Spinal cord (tissue), 10 donors: ENCODE data around the gene IZUMO1. TPM values are rescaled to one million over a fixed set of nuclear protein-coding genes. Genes with fewer than 3 reads are reported as not detected.
"Not testable (repeated sequence)": the region's sequence is repeated elsewhere in the genome, so short reads cannot be mapped to it uniquely, and the experiment has no call there.

ENCODE experiments used
- DNase-seq, 6 donors: peaks; one replicate each; pipeline versions ENCODE4 v3.0.0 to v3.0.0-alpha.2; 2013 to 2015; ENCODE audit warnings: low spot score in 6 of 6, low read depth in 4 of 6
- H3K27ac ChIP-seq: one replicate; pipeline ENCODE4 v1.5.1; 2013; ENCODE audit warnings: low read depth, low read length, control low read depth
- H3K27me3 ChIP-seq: one replicate; pipeline ENCODE4 v1.6.1; 2013; ENCODE audit warnings: low read length; ENCODE audit not compliant: control insufficient read depth, insufficient read depth
- H3K36me3 ChIP-seq: one replicate; pipeline ENCODE4 v1.6.1; 2013; ENCODE audit warnings: low read length; ENCODE audit not compliant: control insufficient read depth, insufficient read depth
- H3K4me1 ChIP-seq: one replicate; pipeline ENCODE4 v1.6.1; 2013; ENCODE audit warnings: low read length; ENCODE audit not compliant: control insufficient read depth, insufficient read depth
- H3K4me3 ChIP-seq: one replicate; pipeline ENCODE4 v1.5.1; 2013; ENCODE audit warnings: low read depth, low read length, control low read depth
- H3K9me3 ChIP-seq: one replicate; pipeline ENCODE4 v1.6.1; 2013; ENCODE audit warnings: low read length; ENCODE audit not compliant: control insufficient read depth, insufficient read depth
- WGBS: methylation state at CpG from one replicate; pipeline ENCODE4 v1.1.5; 2013; ENCODE audit warnings: missing lambda C conversion rate; ENCODE audit not compliant: insufficient coverage; 5-methylcytosine and 5-hydroxymethylcytosine counted together
- polyA plus RNA-seq, 2 donors: library from polyadenylated mRNA; unstranded; fragments of 120-200 nt; gene quantifications; one replicate each; pipeline ENCODE4 v1.2.1, GENCODE V29; 2013; ENCODE audit not compliant: insufficient read length in 2 of 2
- small RNA-seq: library from RNA; depleted of rRNA; stranded (forward); fragments of <200 nt; gene quantifications from one replicate; pipeline ENCODE3, GENCODE V24; 2014; ENCODE audit warnings: low replicate concordance
- total RNA-seq, 2 donors: library from RNA; depleted of rRNA in 1 of 2; stranded (reverse); fragments of 120-200 nt in 1 of 2; fragments of >200 nt in 1 of 2; gene quantifications; one replicate each; pipeline versions ENCODE4 v1.2.3 to v1.2.4, GENCODE V29; 2013 to 2014
- donor health status: healthy.

IZUMO1 gene
- total and polyA plus RNA-seq, 4 donors, result 0.10 to 1.2 (median 0.41) TPM; not detected in 1

DNA sequence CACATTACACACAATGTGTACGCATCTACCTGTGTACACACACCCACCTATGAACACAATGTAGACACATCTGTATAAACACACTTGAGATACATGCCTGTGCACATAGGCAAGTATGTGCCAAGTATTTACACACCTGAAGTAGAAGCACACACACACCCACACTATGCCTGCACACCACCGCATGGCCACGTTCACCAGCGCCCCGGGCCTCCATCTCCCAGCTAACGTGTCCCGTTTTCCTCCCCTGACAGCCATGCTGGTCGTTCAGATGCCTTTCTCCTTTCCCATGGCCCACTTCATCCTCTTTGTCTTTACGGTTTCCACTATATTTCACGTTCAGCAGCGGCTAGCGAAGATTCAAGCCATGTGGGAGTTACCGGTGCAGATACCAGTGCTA, 44.0 kb downstream of the IZUMO1 start:
- Histone ChIP-seq H3K36me3 (peaks cover 21% of the 10 kb centered on the region), H3K4me3 (no peak overlapping the region), H3K4me1 (no peaks in the 10 kb centered on the region), H3K27me3 (peaks cover 3% of the 10 kb centered on the region), H3K9me3 (no peaks in the 10 kb centered on the region), H3K27ac (no peak overlapping the region)
- 94% methylated on average over 12 of the region's 13 CpGs for WGBS
- no peak for DNase-seq

- WGBS, result 92% methylated on average over 2 of the region's 4 CpGs
- Histone ChIP-seq H3K9me3 (no peaks in the 10 kb centered on the region), H3K27ac (no peak overlapping the region), H3K36me3 (peaks cover 11% of the 10 kb centered on the region), H3K4me1 (peaks cover 12% of the 10 kb centered on the region), H3K4me3 (no peak overlapping the region), H3K27me3 (peaks cover 24% of the 10 kb centered on the region)
- no peak for DNase-seq
Measured at GRCh38 chr19:48698046-48698445, 48.7 kb downstream of the IZUMO1 start.

DNA sequence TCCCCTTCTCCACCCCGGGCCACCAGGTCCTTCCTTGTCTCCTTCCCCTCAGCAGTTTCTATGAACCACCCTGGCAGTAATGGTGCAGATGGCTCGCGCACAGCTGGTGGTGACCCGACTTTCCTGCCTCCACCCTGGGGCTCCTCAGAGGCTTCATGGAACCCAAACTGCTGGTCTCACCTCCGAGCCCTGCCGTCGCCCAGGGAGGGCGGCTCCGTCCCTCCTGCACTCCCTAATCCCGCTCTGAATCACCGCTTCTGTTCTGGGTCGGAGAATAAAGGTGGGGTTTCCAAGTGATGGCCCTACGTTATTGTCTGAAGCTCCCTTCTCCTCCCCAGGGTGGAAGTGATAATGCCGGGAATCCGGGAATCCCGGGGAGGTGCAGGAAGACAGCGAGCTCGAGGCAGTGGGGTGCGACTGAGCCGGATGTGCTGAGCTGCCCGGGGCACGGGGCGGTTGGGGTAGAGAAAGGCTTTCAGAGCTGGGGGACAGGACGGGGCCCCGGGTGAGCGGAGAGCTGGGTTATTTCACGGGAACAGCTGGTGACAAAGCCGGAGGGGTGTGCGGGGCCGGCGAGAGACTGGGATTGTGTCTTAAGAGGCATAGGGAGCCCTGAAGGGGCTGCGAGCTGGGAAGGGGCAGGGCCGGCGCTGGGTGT, 50.2 kb downstream of the IZUMO1 start:
- peaks cover 12% of the 10 kb centered on the region for H3K4me1 ChIP-seq
- peak in 1 of 6 donors; percentile 10 for DNase-seq
- no peak overlapping the region for H3K4me3 ChIP-seq
- no peaks in the 10 kb centered on the region for H3K9me3 ChIP-seq
- peaks cover 4% of the 10 kb centered on the region for H3K36me3 ChIP-seq
- no peak overlapping the region for H3K27ac ChIP-seq
- 4% methylated on average over 26 of the region's 34 CpGs for WGBS
- H3K27me3 ChIP-seq, result peaks cover 24% of the 10 kb centered on the region

DNA sequence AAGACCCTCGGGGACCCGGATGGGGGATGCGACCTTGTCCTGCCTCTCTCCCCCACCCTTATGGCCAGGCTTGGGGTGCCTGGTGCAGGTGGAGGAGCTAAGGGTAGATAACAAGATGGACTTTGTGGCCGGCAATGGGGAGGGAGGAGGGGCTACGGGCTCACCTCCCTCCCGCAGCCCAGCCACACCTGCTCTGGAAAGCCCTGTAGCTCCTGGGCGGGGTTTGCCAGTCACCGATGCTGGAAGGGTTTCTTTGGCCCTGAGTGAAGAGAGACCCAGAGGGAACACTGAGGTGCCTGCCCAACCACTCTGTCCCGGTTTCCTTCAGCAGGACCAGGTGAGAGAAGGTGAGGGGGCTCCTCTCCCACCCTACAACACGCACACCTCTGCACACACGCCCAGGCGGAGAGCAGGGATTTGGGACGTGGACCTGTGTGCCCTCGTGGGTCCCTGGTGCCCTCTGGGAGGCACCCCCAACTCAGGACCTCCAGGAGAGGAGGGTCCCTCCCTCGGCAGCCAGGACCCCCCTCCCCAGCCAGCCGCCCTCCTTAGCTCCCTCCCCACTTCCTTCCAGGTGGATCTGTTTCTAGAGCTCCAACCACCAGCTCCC, 50.9 kb downstream of the IZUMO1 start, which contains the start of gene FUT2:
FUT2 (plus strand) TSS at position 229 of the 610 bp plus-strand sequence. CDS start 6,986 bp downstream, outside the sequence.
- Histone ChIP-seq H3K4me3 (no peak within 1 kb of the TSS), H3K9me3 (no peaks in the 10 kb centered on the region), H3K27ac (no peak within 1 kb of the TSS), H3K4me1 (peaks cover 12% of the 10 kb centered on the region), H3K36me3 (no peaks in the 10 kb centered on the region), H3K27me3 (peaks cover 24% of the 10 kb centered on the region)
- 28% methylated on average over 11 of the region's 16 CpGs for WGBS
- no peak for DNase-seq

DNA sequence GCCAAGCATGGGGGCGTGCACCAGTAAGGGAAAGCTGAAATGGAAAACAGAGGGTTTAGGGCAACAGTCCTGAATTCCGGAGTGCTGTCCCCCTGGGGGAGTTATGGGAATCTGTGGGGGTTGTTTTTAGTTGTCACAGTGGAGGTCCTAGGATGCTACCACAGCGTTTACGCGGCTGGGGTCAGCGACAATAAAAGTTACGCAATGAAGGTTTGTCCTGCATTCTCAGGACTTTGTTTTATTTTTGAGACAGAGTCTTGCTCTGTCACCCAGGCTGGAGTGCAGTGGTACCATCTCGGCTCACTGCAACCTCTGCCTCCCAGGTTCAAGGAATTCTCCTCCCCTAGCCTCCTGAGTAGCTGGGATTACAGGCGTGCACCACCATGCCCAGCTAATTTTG, 53.1 kb downstream of the IZUMO1 start:
- 84% methylated on average over 7 of the region's 9 CpGs for WGBS
- H3K9me3 ChIP-seq, H3K4me3 ChIP-seq, DNase-seq, H3K36me3 ChIP-seq, H3K27ac ChIP-seq: not testable (repeated sequence)
- Histone ChIP-seq H3K27me3 (peaks cover 24% of the 10 kb centered on the region), H3K4me1 (peaks cover 12% of the 10 kb centered on the region)

Small RNAs within 50 kb of the gene (small RNA-seq; reads per million reads assigned to genes)
- not detected for gene RNU6-317P

Other genes starting within 250 kb of the IZUMO1 start
- 10 to 100 TPM in 1 of 2 donors, 1 to 10 TPM in 1; 8.8 to 10.8 TPM for gene LMTK3, start 235.1 kb downstream of the IZUMO1 start, total RNA-seq
- 10 to 100 TPM; 65.8 to 76.5 TPM for gene LMTK3, start 235.1 kb downstream of the IZUMO1 start, polyA plus RNA-seq
- under 1 TPM in 1 of 2 donors, not detected in 1; 0.39 TPM for gene SULT2B1, start 194.7 kb downstream of the IZUMO1 start, total RNA-seq
- gene SULT2B1, start 194.7 kb downstream of the IZUMO1 start, polyA plus RNA-seq, result under 1 TPM; 0.48 to 0.90 TPM
- not detected for gene SPACA4, start 140.2 kb downstream of the IZUMO1 start, total RNA-seq
- gene SPACA4, start 140.2 kb downstream of the IZUMO1 start, polyA plus RNA-seq, result under 1 TPM in 1 of 2 donors, not detected in 1; 0.54 TPM
- under 1 TPM in 1 of 2 donors, not detected in 1; 0.61 TPM for gene FAM83E, start 131.8 kb downstream of the IZUMO1 start, total RNA-seq
- gene FAM83E, start 131.8 kb downstream of the IZUMO1 start, polyA plus RNA-seq, result under 1 TPM; 0.13 to 0.45 TPM
- 1,000 to 10,000 TPM in 1 of 2 donors, 100 to 1,000 TPM in 1; 747 to 1,623 TPM for gene RPL18, start 127.7 kb downstream of the IZUMO1 start, total RNA-seq
- gene RPL18, start 127.7 kb downstream of the IZUMO1 start, polyA plus RNA-seq, result 1,000 to 10,000 TPM; 1,019 to 1,048 TPM
- 10 to 100 TPM; 10.2 to 11.6 TPM for gene SPHK2, start 127.4 kb downstream of the IZUMO1 start, total RNA-seq
- gene SPHK2, start 127.4 kb downstream of the IZUMO1 start, polyA plus RNA-seq, result 10 to 100 TPM; 36.6 to 39.3 TPM
- gene DBP, start 109.5 kb downstream of the IZUMO1 start, total RNA-seq, result 10 to 100 TPM in 1 of 2 donors, 1 to 10 TPM in 1; 6.2 to 16.6 TPM
- 10 to 100 TPM; 14.0 to 16.2 TPM for gene DBP, start 109.5 kb downstream of the IZUMO1 start, polyA plus RNA-seq
- 10 to 100 TPM; 13.3 to 64.7 TPM for gene CA11, start 100.7 kb downstream of the IZUMO1 start, total RNA-seq
- gene CA11, start 100.7 kb downstream of the IZUMO1 start, polyA plus RNA-seq, result 10 to 100 TPM; 53.6 to 71.7 TPM
- 1 to 10 TPM in 1 of 2 donors, under 1 TPM in 1; 0.10 to 1.2 TPM for gene NTN5, start 73.9 kb downstream of the IZUMO1 start, total RNA-seq
- gene NTN5, start 73.9 kb downstream of the IZUMO1 start, polyA plus RNA-seq, result 1 to 10 TPM in 1 of 2 donors, under 1 TPM in 1; 0.63 to 2.3 TPM
- gene FUT2, start 50.9 kb downstream of the IZUMO1 start, total RNA-seq, result not detected
- gene FUT2, start 50.9 kb downstream of the IZUMO1 start, polyA plus RNA-seq, result 1 to 10 TPM; 2.1 to 6.7 TPM
- 1 to 10 TPM in 1 of 2 donors, under 1 TPM in 1; 0.89 to 2.4 TPM for gene MAMSTR, start 27.2 kb downstream of the IZUMO1 start, total RNA-seq
- 1 to 10 TPM; 4.1 to 6.6 TPM for gene MAMSTR, start 27.2 kb downstream of the IZUMO1 start, polyA plus RNA-seq
- gene RASIP1, start 6.3 kb downstream of the IZUMO1 start, total RNA-seq, result 10 to 100 TPM in 1 of 2 donors, 1 to 10 TPM in 1; 2.9 to 11.9 TPM
- gene RASIP1, start 6.3 kb downstream of the IZUMO1 start, polyA plus RNA-seq, result 10 to 100 TPM in 1 of 2 donors, 1 to 10 TPM in 1; 8.1 to 11.9 TPM
- gene FUT1, start 5.7 kb upstream of the IZUMO1 start, total RNA-seq, result 1 to 10 TPM; 1.9 to 4.4 TPM
- gene FUT1, start 5.7 kb upstream of the IZUMO1 start, polyA plus RNA-seq, result 1 to 10 TPM; 2.9 to 3.5 TPM
- gene FGF21, start 8.6 kb upstream of the IZUMO1 start, total RNA-seq, result not detected
- gene FGF21, start 8.6 kb upstream of the IZUMO1 start, polyA plus RNA-seq, result not detected
- 10 to 100 TPM; 14.6 to 39.5 TPM for gene BCAT2, start 64.1 kb upstream of the IZUMO1 start, total RNA-seq
- 10 to 100 TPM; 26.5 to 36.6 TPM for gene BCAT2, start 64.1 kb upstream of the IZUMO1 start, polyA plus RNA-seq
- 10 to 100 TPM in 1 of 2 donors, 1 to 10 TPM in 1; 6.9 to 25.5 TPM for gene HSD17B14, start 89.6 kb upstream of the IZUMO1 start, total RNA-seq
- gene HSD17B14, start 89.6 kb upstream of the IZUMO1 start, polyA plus RNA-seq, result 10 to 100 TPM; 15.7 to 19.4 TPM
- 10 to 100 TPM; 11.6 to 32.3 TPM for gene PLEKHA4, start 121.7 kb upstream of the IZUMO1 start, total RNA-seq
- gene PLEKHA4, start 121.7 kb upstream of the IZUMO1 start, polyA plus RNA-seq, result 10 to 100 TPM; 17.3 to 43.0 TPM
- 10 to 100 TPM; 30.6 to 42.5 TPM for gene PPP1R15A, start 125.5 kb upstream of the IZUMO1 start, total RNA-seq
- gene PPP1R15A, start 125.5 kb upstream of the IZUMO1 start, polyA plus RNA-seq, result 10 to 100 TPM; 26.6 to 33.4 TPM
- under 1 TPM; 0.20 to 0.50 TPM for gene TULP2, start 151.8 kb upstream of the IZUMO1 start, total RNA-seq
- gene TULP2, start 151.8 kb upstream of the IZUMO1 start, polyA plus RNA-seq, result 1 to 10 TPM in 1 of 2 donors, under 1 TPM in 1; 0.84 to 1.4 TPM
- gene NUCB1, start 153.4 kb upstream of the IZUMO1 start, total RNA-seq, result 100 to 1,000 TPM in 1 of 2 donors, 10 to 100 TPM in 1; 94.4 to 149 TPM
- gene NUCB1, start 153.4 kb upstream of the IZUMO1 start, polyA plus RNA-seq, result 100 to 1,000 TPM; 166 to 213 TPM
- gene DHDH, start 186.8 kb upstream of the IZUMO1 start, total RNA-seq, result 1 to 10 TPM in 1 of 2 donors, under 1 TPM in 1; 0.59 to 1.4 TPM
- gene DHDH, start 186.8 kb upstream of the IZUMO1 start, polyA plus RNA-seq, result 1 to 10 TPM; 2.7 to 4.6 TPM
- gene BAX, start 208.0 kb upstream of the IZUMO1 start, total RNA-seq, result 10 to 100 TPM; 23.5 to 40.4 TPM
- 10 to 100 TPM; 86.0 to 91.3 TPM for gene BAX, start 208.0 kb upstream of the IZUMO1 start, polyA plus RNA-seq
- gene FTL, start 218.4 kb upstream of the IZUMO1 start, total RNA-seq, result 1,000 to 10,000 TPM in 1 of 2 donors, 100 to 1,000 TPM in 1; 830 to 1,568 TPM
- 1,000 to 10,000 TPM; 1,197 to 1,255 TPM for gene FTL, start 218.4 kb upstream of the IZUMO1 start, polyA plus RNA-seq
- 10 to 100 TPM; 22.0 to 30.9 TPM for gene GYS1, start 246.4 kb upstream of the IZUMO1 start, total RNA-seq
- 10 to 100 TPM; 35.4 to 47.5 TPM for gene GYS1, start 246.4 kb upstream of the IZUMO1 start, polyA plus RNA-seq
- 100 to 1,000 TPM in 1 of 2 donors, 10 to 100 TPM in 1; 80.4 to 101 TPM for gene RUVBL2, start 247.0 kb upstream of the IZUMO1 start, total RNA-seq
- gene RUVBL2, start 247.0 kb upstream of the IZUMO1 start, polyA plus RNA-seq, result 100 to 1,000 TPM; 106 to 109 TPM